Transverse colon (tissue), 4 donors: ENCODE measurements around the gene ADK.

Experiments used
- CTCF ChIP-seq, 5 experiments: fragments of 200-600 bp in 3 of 5; fragments of 450-650 bp in 2 of 5; sonication (generic) in 3 of 5; IDR thresholded peaks; 1 replicate in 2 of 5; 2 replicates in 3 of 5; pipeline ENCODE4 v1.5.1; 2016 to 2017; ENCODE audit warnings: antibody characterized with exemption in 5 of 5, inconsistent platforms in 3 of 5, mild to moderate bottlenecking in 2 of 5, moderate library complexity in 1 of 5
- EP300 ChIP-seq: sonication (generic); formaldehyde crosslinking; IDR thresholded peaks from one replicate; pipeline ENCODE4 v1.6.1; 2017; ENCODE audit warnings: antibody characterized with exemption, low read depth
- POLR2A ChIP-seq: fragments of 450-650 bp; IDR thresholded peaks from one replicate; pipeline ENCODE4 v1.6.1; 2016; ENCODE audit warnings: antibody characterized with exemption, mild to moderate bottlenecking, moderate library complexity
- POLR2AphosphoS5 ChIP-seq, 3 donors: sonication (generic); formaldehyde crosslinking; IDR thresholded peaks; one replicate each; pipeline ENCODE4 v1.6.1; 2016; ENCODE audit warnings: antibody characterized with exemption in 3 of 3

- TF ChIP-seq CTCF (IDR thresholded peaks at IDR 0.05), result no peak
- TF ChIP-seq POLR2AphosphoS5 (IDR thresholded peaks at IDR 0.05), result no peak
- no peak for TF ChIP-seq EP300
- no peak for TF ChIP-seq POLR2A
Observed at GRCh38 chr10:74558403-74558802, 407.4 kb downstream of the ADK start.
